Brain pericyte (primary cell): Measurements from ENCODE around the gene MRPL10.

Experiments
- DNase-seq: peaks from one replicate; pipeline ENCODE4 v3.0.0-alpha.2; 2012; ENCODE audit warnings: low read depth, low spot score

MRPL10 gene

GRCh38 chr17:47840001-47840741 is 8.8 kb upstream of the MRPL10 start:
- no peak for DNase-seq

DNA sequence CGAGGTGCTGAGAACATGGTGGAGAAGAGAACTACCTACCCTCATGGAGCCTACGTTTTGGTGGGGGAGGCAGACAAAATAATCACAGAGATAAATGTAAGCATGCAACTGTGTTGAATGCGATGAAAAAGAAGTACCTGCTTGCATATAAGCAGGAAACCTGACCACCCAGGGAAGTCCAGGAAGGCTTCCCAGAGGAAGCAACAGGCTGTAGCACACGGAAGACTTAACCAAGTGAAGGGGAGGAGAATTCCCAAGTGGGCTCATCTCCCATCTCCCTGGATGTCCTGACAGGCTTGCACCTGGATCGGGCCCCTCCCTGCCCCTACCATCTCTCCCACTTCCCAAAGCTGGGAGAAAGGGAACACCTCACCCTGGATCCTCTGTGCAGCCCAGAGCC is 7.7 kb upstream of the MRPL10 start:
- DNase-seq: no peak

DNA sequence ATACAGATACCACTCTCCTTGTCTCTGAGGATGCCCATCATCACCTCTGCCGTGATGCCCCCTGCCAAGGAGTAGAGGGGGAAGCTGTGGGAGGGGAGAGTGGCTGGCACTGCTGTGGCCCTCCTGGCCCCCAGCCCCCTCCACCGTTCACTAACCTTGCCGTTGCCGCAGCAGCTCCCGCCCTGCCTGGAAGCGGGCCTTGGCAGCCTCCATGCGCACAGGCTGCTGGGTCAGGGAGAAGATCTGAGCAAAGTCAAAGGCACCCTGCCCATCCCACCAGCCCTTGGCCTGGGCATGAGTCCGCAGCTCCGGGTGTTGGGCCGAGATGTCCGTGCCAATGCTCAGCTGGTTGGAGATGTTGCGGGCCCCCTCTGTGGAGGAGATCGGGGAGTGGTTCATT is 7.3 kb upstream of the MRPL10 start:
- no peak for DNase-seq

GRCh38 chr17:47837401-47838039 is 6.2 kb upstream of the MRPL10 start:
- no peak for DNase-seq

DNA sequence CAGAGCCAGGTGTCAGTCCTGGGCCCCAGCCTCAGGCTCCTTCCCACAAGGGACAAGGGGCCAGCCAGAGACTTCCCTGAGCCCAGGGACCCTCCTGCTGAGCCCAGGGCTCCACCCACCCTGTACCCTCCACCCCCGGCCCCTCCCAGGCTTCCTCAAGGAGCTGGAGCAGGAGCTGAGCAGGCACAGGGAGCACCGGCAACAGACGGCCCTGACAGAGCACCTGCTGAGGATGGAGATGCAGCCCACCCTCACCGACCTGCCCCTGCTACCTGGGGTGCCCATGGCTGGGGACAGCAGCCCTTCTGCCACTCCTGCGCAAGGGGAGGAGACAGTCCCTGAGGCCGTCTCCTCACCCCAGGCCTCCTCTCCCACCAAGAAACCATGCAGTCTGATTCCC is 5.3 kb upstream of the MRPL10 start:
- no peak for DNase-seq

GRCh38 chr17:47834756-47835155 is 3.4 kb upstream of the MRPL10 start:
- no peak for DNase-seq

DNA sequence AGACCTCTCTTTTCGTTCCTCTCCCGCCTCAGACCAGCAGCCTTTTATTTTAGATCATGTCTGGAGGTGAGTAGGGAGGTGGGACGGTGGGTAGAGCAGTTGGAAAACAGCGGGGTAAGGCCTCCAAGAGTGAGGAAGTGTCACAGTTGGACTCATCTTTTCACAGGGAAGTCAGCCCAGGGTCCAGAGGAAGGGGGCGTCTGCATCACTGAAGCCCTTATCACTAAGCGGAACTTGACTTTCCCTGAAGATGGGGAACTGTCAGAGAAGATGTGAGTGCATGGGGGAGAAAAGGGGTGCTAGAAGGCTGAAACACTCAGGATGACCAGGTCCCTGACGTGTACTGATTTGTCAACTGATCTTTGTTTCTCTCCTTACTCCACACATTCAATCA is 590 bp upstream of the MRPL10 start:
- DNase-seq: no peak

DNA sequence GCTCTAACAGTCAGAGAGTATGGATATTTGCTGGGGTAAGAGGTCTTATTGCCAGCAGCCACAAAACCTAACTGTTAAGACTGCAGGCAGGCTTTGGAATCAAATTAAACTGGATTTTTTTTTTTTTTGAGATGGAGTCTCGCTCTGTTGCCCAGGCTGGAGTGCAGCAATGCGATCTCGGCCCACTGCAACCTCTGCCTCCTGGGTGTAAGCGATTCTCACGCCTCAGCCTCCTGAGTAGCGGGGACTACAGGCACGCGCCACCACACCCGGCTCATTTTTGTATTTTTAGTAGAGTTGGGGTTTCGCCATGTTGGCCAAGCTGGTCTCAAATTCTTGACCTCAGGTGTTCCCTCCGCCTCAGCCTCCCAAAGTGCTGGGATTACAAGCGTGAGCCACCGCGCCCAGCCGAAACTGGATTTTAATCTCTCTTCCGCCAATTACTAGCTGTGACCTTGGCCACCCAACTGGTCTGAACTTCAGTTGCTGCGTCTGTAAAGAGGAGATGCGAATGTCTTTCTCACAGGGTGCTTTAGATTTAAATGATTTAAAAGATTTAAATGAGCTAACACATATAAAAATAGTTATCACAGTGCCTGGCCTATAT is 842 bp downstream of the MRPL10 start:
- DNase-seq: no peak

DNA sequence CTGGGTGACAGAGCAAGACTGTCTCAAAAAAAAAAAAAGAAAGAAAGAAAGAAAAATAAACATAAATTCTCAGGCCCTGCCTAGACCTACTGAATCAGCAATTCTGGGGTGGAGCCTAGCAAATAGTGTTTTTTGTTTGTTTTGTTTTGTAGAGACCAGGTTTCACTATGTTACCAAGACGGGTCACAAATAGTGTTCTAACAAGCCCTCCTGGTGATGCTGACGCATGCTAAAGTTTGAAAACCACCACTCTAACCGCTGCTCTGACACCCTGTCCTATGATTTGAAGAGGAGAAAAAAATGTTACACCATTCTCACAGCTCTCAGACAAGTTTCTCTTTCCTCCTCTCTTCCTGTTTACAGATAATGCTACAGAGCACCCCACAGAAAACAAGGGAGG is 1.5 kb downstream of the MRPL10 start:
- DNase-seq: no peak

GRCh38 chr17:47823519-47823918 is 7.8 kb downstream of the MRPL10 start:
- no peak for DNase-seq

- no peak for DNase-seq
These were observed 8.6 kb downstream of the MRPL10 start for GRCh38 chr17:47822785-47823184.

GRCh38 chr17:47821424-47822391 is 9.6 kb downstream of the MRPL10 start, which contains the start of gene OSBPL7:
Gene OSBPL7, minus strand, starts transcription at chr17:47821794. Its CDS starts 1,516 bp downstream, at chr17:47820278.
- no peak for DNase-seq

GRCh38 chr17:47821031-47821423 is 10.3 kb downstream of the MRPL10 start:
- DNase-seq: no peak

- DNase-seq: no peak
These were observed 11.1 kb downstream of the MRPL10 start for GRCh38 chr17:47820033-47820789.

GRCh38 chr17:47819475-47819874 is 11.9 kb downstream of the MRPL10 start:
- no peak for DNase-seq

- DNase-seq: no peak
These were observed 13.2 kb downstream of the MRPL10 start for GRCh38 chr17:47818002-47818695.

DNA sequence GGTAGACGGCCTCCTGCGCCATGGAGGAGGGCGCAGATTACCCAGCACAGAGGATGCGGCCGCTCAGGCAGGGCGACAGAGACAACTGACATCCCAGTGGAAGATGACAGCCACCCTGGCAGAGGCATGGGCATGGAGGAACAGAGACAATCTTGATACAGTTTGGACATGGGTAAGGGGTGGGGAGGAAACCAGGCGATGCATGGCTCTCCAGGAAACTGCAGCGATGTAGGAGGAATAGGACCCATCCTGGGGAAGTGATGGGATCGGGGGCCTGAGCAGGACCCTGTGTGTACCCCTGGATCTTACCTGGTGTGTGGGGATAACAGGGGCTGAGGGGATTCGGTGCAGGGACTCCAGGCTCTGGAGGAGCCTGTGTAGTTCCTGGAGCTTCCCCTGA is 14.4 kb downstream of the MRPL10 start:
- DNase-seq: no peak

- no peak for DNase-seq
These were observed 15.1 kb downstream of the MRPL10 start for GRCh38 chr17:47816111-47816735.

DNA sequence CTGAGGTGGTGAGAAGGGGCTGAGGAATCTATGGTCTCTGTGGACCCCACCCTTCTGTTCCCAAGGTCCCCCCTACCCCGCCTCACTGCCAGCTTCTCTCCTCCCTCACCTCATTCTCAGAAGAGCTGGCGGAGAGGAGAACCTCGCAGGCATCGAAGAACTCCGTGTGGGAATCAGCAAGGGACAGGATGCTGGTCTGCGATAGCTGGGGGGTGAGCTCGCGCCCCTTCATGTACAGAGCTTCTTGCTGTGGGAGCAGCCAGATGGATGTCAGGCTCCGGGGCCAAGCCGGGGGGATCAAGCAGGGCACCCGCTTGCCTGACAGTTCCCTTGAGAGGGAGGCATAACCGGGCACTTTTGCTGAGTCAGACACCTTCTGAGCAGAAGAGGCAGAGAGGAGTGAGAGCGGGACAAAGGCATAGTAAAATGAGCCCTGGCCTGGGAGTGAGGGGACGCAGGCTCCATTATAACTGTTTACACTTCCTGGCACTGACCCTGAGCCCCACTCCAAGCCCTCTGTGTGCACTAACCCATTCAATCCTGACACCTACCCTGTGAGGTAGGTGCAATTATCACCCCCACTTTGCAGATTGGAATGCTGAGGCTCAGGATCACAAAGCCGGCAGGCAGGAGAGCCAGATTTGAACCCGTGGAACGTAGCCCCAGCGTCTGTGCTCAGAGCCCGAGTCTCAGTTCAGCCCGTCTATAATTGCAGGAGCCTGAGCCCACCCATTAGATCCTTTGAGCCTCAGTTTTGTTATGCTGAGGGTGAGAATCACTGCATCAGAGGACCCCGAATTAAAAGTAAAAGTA is 16.0 kb downstream of the MRPL10 start:
- no peak for DNase-seq
